ENCODE results near the gene HCK. TPM values are rescaled to one million over a fixed set of nuclear protein-coding genes. Genes with fewer than 3 reads are reported as not detected.

Gene HCK
- polyA plus RNA-seq, 1 experiment: 0.05 TPM

DNA sequence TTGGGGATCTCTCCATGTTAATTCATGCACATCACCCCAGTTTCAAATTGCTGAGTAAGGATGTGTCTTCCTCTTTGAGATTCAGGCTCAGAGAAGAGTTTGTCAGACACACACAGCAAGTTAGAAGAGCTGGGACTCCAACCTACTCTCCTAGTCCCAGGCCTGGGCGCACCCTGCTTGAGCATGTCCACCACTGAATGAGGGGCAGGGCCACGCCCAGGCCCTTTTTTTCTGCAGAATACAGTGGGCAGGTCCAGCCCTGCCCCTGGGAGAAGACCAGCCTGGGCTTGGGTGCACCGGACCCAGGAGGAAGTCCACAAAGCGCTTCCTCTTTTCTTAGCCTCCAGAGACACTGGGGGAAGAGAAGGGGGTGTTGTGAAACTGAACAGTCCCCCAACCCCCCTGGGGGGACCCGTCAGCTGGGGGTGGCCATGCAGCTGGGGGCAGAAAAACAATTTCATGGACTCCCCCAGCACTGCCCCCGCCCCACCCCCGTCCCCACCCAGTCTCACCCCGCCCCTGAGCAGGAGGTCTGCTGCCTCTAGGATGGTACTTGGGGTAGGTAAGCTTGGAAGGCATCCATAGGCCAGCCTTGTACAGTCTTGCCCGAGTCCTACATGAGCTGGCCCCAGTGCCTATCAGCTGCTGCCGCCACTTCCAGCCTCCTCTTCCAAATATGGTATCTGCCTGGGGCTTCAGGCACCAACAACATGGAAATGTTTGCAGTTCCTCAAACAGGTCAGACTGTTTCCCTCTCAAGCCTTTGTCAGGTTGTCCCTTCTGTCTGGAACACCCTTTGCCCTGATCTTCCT, 11.7 kb upstream of the HCK start:
- Histone ChIP-seq H3K27me3 (ENCODE audit: control insufficient read depth, insufficient read depth, low read length) (peaks cover 17% of the 10 kb centered on the region), H3K36me3 (ENCODE audit: control insufficient read depth, insufficient read depth, low read length) (no peaks in the 10 kb centered on the region), H3K4me3 (ENCODE audit: low read depth, low read length) (no peak overlapping the region)
- POLR2A ChIA-PET: no interaction called here
- DNase-seq (ENCODE audit: low read depth): no peak
- TF ChIP-seq, protein P1, sequence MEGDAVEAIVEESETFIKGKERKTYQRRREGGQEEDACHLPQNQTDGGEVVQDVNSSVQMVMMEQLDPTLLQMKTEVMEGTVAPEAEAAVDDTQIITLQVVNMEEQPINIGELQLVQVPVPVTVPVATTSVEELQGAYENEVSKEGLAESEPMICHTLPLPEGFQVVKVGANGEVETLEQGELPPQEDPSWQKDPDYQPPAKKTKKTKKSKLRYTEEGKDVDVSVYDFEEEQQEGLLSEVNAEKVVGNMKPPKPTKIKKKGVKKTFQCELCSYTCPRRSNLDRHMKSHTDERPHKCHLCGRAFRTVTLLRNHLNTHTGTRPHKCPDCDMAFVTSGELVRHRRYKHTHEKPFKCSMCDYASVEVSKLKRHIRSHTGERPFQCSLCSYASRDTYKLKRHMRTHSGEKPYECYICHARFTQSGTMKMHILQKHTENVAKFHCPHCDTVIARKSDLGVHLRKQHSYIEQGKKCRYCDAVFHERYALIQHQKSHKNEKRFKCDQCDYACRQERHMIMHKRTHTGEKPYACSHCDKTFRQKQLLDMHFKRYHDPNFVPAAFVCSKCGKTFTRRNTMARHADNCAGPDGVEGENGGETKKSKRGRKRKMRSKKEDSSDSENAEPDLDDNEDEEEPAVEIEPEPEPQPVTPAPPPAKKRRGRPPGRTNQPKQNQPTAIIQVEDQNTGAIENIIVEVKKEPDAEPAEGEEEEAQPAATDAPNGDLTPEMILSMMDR (IDR thresholded peaks at IDR 0.05; ENCODE audit: insufficient read depth, low read depth, low read length): no peak
- CTCF ChIA-PET: no interaction called here

DNA sequence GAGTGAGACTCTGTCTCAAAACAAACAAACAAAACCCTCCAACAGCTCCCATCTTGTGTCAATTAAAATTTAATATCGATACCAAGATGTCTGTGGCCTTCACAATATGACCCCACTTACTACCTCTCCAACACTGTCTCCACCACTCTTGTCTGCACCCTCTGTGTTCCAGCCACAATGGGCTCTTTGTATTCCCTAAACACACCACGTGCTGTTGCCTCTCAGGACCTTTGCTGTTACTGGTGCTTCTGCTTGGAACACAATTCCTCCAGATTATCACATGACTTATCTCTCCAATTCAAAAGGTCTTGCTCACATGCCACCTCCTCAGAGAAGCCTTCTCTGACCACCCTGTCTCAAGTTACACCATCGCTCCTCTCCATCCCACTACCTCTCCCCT, 6.0 kb upstream of the HCK start:
- CTCF ChIA-PET: interaction anchor here (1.2 to 1.8 kb wide), 2 partner anchors 14 to 224 kb away, joined by 3 to 5 read pairs; no protein-coding TSS in a partner anchor
- TF ChIP-seq, protein P1 (IDR thresholded peaks at IDR 0.05; ENCODE audit: insufficient read depth, low read depth, low read length): no peak

DNA sequence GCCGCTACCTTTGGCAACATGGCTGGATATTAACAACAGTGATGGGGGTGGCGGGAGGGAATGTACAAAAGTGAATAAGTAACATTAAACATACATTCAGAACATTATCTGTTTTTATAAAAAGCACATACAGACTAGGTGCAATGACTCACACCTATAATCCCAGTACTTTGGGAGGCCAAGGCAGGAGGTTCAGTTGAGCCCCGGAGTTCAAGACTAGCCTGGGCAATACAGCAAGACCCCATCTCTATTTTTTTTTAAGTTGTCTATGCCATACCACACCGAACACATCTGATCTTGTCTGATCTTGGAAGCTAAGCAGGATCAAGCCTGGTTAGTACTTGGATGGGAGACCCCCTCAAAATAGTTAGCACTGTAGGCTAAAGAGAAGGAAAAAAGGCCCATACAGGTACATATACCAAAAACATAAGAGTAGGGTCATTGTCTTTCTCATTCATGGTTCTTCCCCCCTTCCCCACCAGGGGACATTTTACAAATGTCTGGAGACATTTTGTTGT, 1.7 kb upstream of the HCK start:
- TF ChIP-seq, protein P1 (IDR thresholded peaks at IDR 0.05; ENCODE audit: insufficient read depth, low read depth, low read length): no peak
- POLR2A ChIA-PET: no interaction called here
- Histone ChIP-seq H3K4me3 (ENCODE audit: low read depth, low read length) (no peak overlapping the region), H3K36me3 (ENCODE audit: control insufficient read depth, insufficient read depth, low read length) (no peaks in the 10 kb centered on the region), H3K27me3 (ENCODE audit: control insufficient read depth, insufficient read depth, low read length) (peaks cover 34% of the 10 kb centered on the region)
- CTCF ChIA-PET: interaction anchor here (0.8 to 1.2 kb wide), 3 partner anchors 7 to 19 kb away, joined by 3 to 9 read pairs (median 3); no protein-coding TSS in a partner anchor
- no peak for DNase-seq (ENCODE audit: low read depth)

More for the DNA sequence above, 6.0 kb upstream of the HCK start:
- no peaks in the 10 kb centered on the region for H3K36me3 ChIP-seq (ENCODE audit: control insufficient read depth, insufficient read depth, low read length)
- H3K4me3 ChIP-seq (ENCODE audit: low read depth, low read length): no peak overlapping the region
- DNase-seq (ENCODE audit: low read depth): no peak
- peaks cover 13% of the 10 kb centered on the region for H3K27me3 ChIP-seq (ENCODE audit: control insufficient read depth, insufficient read depth, low read length)
- POLR2A ChIA-PET: no interaction called here

GRCh38 chr20:32050851-32051556, 1.0 kb upstream of the HCK start:
- ChIA-PET CTCF (interaction anchor here (0.8 to 1.2 kb wide), 3 partner anchors 8 to 19 kb away, joined by 3 to 9 read pairs (median 3); no protein-coding TSS in a partner anchor), POLR2A (no interaction called here)
- H3K36me3 ChIP-seq (ENCODE audit: control insufficient read depth, insufficient read depth, low read length): no peaks in the 10 kb centered on the region
- TF ChIP-seq, protein P1 (IDR thresholded peaks at IDR 0.05; ENCODE audit: insufficient read depth, low read depth, low read length): no peak
- H3K27me3 ChIP-seq (ENCODE audit: control insufficient read depth, insufficient read depth, low read length): peaks cover 34% of the 10 kb centered on the region
- no peak for DNase-seq (ENCODE audit: low read depth)
- H3K4me3 ChIP-seq (ENCODE audit: low read depth, low read length): no peak overlapping the region

DNA sequence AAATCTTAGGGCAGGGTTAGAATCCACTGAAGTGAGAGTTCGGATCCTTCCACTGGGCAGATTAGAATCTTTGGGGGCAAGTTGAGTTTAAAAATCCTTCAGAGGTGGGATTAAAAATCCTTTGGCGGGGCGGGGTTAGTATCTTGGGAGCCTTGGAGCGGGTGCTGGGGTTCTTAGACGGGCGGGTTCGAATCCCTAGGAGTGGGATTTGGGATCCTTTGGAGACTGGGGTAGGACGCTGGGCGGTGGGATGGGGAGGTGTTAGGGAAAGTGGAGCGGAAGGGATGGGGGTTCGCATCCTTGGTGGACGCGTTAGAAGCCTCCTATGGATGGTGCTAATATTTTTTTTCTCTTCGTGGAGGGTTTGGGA, 337 bp upstream of the HCK start:
- Histone ChIP-seq H3K4me3 (ENCODE audit: low read depth, low read length) (no peak overlapping the region), H3K27me3 (ENCODE audit: control insufficient read depth, insufficient read depth, low read length) (peaks cover 34% of the 10 kb centered on the region), H3K36me3 (ENCODE audit: control insufficient read depth, insufficient read depth, low read length) (no peaks in the 10 kb centered on the region)
- no peak for DNase-seq (ENCODE audit: low read depth)
- ChIA-PET CTCF (no interaction called here), POLR2A (no interaction called here)
- TF ChIP-seq, protein P1 (IDR thresholded peaks at IDR 0.05; ENCODE audit: insufficient read depth, low read depth, low read length): no peak
